NCI-H2107 treated with DMSO at 0.1 percent for 48 hours (cell line): ENCODE measurements around the gene CELF4.

Experiments
- DNase-seq: peaks from one replicate; lab custom pipeline; 2025; ENCODE audit not compliant: unreplicated experiment; lab: John Stamatoyannopoulos, UW

CELF4 gene

GRCh38 chr18:37574113-37574512 is 8.5 kb upstream of the CELF4 start:
- DNase-seq = no peak

GRCh38 chr18:37572736-37573135 is 7.1 kb upstream of the CELF4 start:
- DNase-seq = no peak

GRCh38 chr18:37571266-37571665 is 5.7 kb upstream of the CELF4 start:
- DNase-seq = no peak

GRCh38 chr18:37570336-37570930 is 4.8 kb upstream of the CELF4 start:
- no peak for DNase-seq

GRCh38 chr18:37568671-37569070 is 3.1 kb upstream of the CELF4 start:
- no peak for DNase-seq

GRCh38 chr18:37567994-37568359 is 2.4 kb upstream of the CELF4 start:
- DNase-seq = peak; percentile 17

GRCh38 chr18:37567061-37567993 is 1.7 kb upstream of the CELF4 start:
- DNase-seq = no peak

GRCh38 chr18:37566479-37567060 is 972 bp upstream of the CELF4 start:
- peak; percentile 69 for DNase-seq

GRCh38 chr18:37565977-37566478 is 430 bp upstream of the CELF4 start:
- peak; percentile 69 for DNase-seq

- no peak for DNase-seq
Observed at GRCh38 chr18:37564711-37565100, 892 bp downstream of the CELF4 start.

- peak; percentile 29 for DNase-seq
Observed at GRCh38 chr18:37563931-37564392, 1.6 kb downstream of the CELF4 start.

GRCh38 chr18:37561986-37562385 is 3.6 kb downstream of the CELF4 start:
- DNase-seq = no peak

- no peak for DNase-seq
Observed at GRCh38 chr18:37560003-37560402, 5.6 kb downstream of the CELF4 start.

- DNase-seq = no peak
Observed at GRCh38 chr18:37559194-37559593, 6.4 kb downstream of the CELF4 start.

GRCh38 chr18:37554399-37554787 is 11.2 kb downstream of the CELF4 start:
- DNase-seq = no peak

GRCh38 chr18:37553633-37554398 is 11.8 kb downstream of the CELF4 start:
- no peak for DNase-seq

- no peak for DNase-seq
Observed at GRCh38 chr18:37552286-37552685, 13.3 kb downstream of the CELF4 start.

GRCh38 chr18:37551846-37552245 is 13.8 kb downstream of the CELF4 start:
- no peak for DNase-seq

GRCh38 chr18:37551249-37551648 is 14.3 kb downstream of the CELF4 start:
- no peak for DNase-seq

GRCh38 chr18:37550118-37550875 is 15.3 kb downstream of the CELF4 start:
- DNase-seq = no peak
